GM23338 (cell line): ENCODE results near the gene LGALS14.

Experiments used
- POLR2AphosphoS5 ChIP-seq: IDR thresholded peaks from 2 replicates; pipeline ENCODE4 v1.6.1; 2016; ENCODE audit warnings: antibody characterized with exemption, low read depth
- TF ChIP-seq, protein P1 (sequence below), 2 experiments: fragments of 200-600 bp in 1 of 2; sonication (generic) in 1 of 2; conservative IDR thresholded peaks; 2 replicates each; pipeline versions ENCODE4 v1.5.1 to v1.6.1; 2016 to 2017; ENCODE audit warnings: antibody characterized with exemption in 2 of 2, low read depth in 2 of 2, mild to moderate bottlenecking in 2 of 2, moderate library complexity in 1 of 2

DNA sequence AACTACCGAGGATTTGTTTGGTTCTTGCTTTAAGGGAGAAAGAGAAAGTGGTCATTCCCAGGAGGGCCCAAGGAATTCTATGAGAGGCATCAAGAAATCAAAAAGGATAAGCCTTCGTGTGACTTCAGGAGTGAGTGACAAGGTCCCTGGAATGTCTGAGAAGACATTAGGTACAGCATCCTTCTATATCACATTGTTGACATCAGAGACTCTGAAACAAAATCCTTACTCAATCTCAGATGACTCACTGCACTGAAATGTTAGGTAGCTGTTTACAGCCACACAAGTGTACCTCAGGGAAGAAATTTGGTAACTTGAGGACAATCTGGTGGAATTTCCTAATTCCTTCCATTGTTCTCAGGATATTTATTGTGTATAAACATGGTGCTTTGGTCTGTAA lies 7.9 kb upstream of the LGALS14 start:
- TF ChIP-seq, protein P1, sequence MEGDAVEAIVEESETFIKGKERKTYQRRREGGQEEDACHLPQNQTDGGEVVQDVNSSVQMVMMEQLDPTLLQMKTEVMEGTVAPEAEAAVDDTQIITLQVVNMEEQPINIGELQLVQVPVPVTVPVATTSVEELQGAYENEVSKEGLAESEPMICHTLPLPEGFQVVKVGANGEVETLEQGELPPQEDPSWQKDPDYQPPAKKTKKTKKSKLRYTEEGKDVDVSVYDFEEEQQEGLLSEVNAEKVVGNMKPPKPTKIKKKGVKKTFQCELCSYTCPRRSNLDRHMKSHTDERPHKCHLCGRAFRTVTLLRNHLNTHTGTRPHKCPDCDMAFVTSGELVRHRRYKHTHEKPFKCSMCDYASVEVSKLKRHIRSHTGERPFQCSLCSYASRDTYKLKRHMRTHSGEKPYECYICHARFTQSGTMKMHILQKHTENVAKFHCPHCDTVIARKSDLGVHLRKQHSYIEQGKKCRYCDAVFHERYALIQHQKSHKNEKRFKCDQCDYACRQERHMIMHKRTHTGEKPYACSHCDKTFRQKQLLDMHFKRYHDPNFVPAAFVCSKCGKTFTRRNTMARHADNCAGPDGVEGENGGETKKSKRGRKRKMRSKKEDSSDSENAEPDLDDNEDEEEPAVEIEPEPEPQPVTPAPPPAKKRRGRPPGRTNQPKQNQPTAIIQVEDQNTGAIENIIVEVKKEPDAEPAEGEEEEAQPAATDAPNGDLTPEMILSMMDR (conservative IDR thresholded peaks at IDR 0.05; ENCODE audit: low read depth in 2 of 2), result no peak
- TF ChIP-seq POLR2AphosphoS5, result no peak
